GM23338 (cell line): Measurements from ENCODE around the gene TRIM48. TPM values are rescaled to one million over a fixed set of nuclear protein-coding genes. Genes with fewer than 3 reads are reported as not detected.

Source experiments
- CREB1 ChIP-seq: fragments of 250-450 bp; sonication (Bioruptor Pico); IDR thresholded peaks from 2 replicates; pipeline ENCODE4 v1.5.0; 2020; ENCODE audit warnings: low read depth, mild to moderate bottlenecking, moderate library complexity
- CTCF ChIP-seq, 2 experiments: fragments of 200-600 bp in 1 of 2; sonication (generic) in 1 of 2; conservative IDR thresholded peaks; 2 replicates each; pipeline versions ENCODE4 v1.5.1 to v1.6.1; 2016 to 2017; ENCODE audit warnings: antibody characterized with exemption in 2 of 2, low read depth in 2 of 2, mild to moderate bottlenecking in 2 of 2, moderate library complexity in 1 of 2
- EZH2phosphoT487 ChIP-seq: fragments of 200-600 bp; sonication (generic); IDR thresholded peaks from one replicate; pipeline ENCODE4 v1.8.1; 2018; ENCODE audit warnings: antibody characterized with exemption; ENCODE audit not compliant: unreplicated experiment
- STAT1 ChIP-seq: IDR thresholded peaks from one replicate; pipeline ENCODE4 v1.6.1; 2016; ENCODE audit warnings: antibody characterized with exemption; ENCODE audit not compliant: unreplicated experiment
- ZNF114 ChIP-seq: fragments of 250-450 bp; sonication (Bioruptor Pico); IDR thresholded peaks from 2 replicates; pipeline ENCODE4 v1.5.0; 2020; ENCODE audit warnings: mild to moderate bottlenecking, moderate library complexity
- ZNF331 ChIP-seq: fragments of 250-450 bp; sonication (Bioruptor Pico); IDR thresholded peaks from 2 replicates; pipeline ENCODE4 v1.5.0; 2020; ENCODE audit warnings: low read depth, mild to moderate bottlenecking, moderate library complexity
- polyA plus RNA-seq: library from polyadenylated mRNA; unstranded; fragments of >200 nt; fragmentation: Nextera tagmentation; extraction: Ambion mirVana; gene quantifications from 2 replicates; pipeline ENCODE4 v1.2.1, GENCODE V29; 2016
- small RNA-seq: library from RNA; depleted of rRNA; stranded (forward); fragments of <200 nt; gene quantifications from one replicate; pipeline ENCODE3, GENCODE V24; 2014; ENCODE audit warnings: low replicate concordance
- total RNA-seq: library from RNA; depleted of rRNA; stranded (reverse); fragments of >200 nt; shearing (Covaris generic); gene quantifications from 2 replicates; pipeline ENCODE4 v1.2.3, GENCODE V29; 2014; rRNA removed
- TF ChIP-seq, protein P1 (sequence below): IDR thresholded peaks from 2 replicates; pipeline ENCODE4 v1.6.1; 2016; ENCODE audit warnings: antibody characterized with exemption

Gene TRIM48
- total and polyA plus RNA-seq, 2 experiments from 2014 or later, result not detected

GRCh38 chr11:55263081-55263480 lies 1.1 kb downstream of the TRIM48 start (continued):
- TF ChIP-seq, protein P1, sequence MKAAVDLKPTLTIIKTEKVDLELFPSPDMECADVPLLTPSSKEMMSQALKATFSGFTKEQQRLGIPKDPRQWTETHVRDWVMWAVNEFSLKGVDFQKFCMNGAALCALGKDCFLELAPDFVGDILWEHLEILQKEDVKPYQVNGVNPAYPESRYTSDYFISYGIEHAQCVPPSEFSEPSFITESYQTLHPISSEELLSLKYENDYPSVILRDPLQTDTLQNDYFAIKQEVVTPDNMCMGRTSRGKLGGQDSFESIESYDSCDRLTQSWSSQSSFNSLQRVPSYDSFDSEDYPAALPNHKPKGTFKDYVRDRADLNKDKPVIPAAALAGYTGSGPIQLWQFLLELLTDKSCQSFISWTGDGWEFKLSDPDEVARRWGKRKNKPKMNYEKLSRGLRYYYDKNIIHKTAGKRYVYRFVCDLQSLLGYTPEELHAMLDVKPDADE, result no peak
- TF ChIP-seq ZNF114 (CRISPR knock-in tag) (no peak), ZNF331 (CRISPR knock-in tag) (no peak), STAT1 (no peak), CTCF (conservative IDR thresholded peaks at IDR 0.05; ENCODE audit: low read depth in 2 of 2) (no peak), EZH2phosphoT487 (no peak), CREB1 (CRISPR knock-in tag) (no peak)

Small RNAs within 50 kb of the gene (small RNA-seq; reads per million reads assigned to genes)
- gene AP005597.4, result not detected

Other genes with a start within 250 kb of the TRIM48 start
- not detected in 2 replicates for gene OR4A16, start 81.0 kb downstream of the TRIM48 start, total RNA-seq
- gene OR4A16, start 81.0 kb downstream of the TRIM48 start, polyA plus RNA-seq, result not detected in 2 replicates
- not detected in 2 replicates for gene OR4A15, start 105.8 kb downstream of the TRIM48 start, total RNA-seq
- not detected in 2 replicates for gene OR4A15, start 105.8 kb downstream of the TRIM48 start, polyA plus RNA-seq